NCI-H128 (cell line): ENCODE data around the gene TLL2.

Experiments
- DNase-seq: peaks from one replicate; lab custom pipeline; 2025; ENCODE audit not compliant: unreplicated experiment; lab: John Stamatoyannopoulos, UW

Gene TLL2

GRCh38 chr10:96431211-96431970 is 82.3 kb downstream of the TLL2 start:
- DNase-seq, result no peak

- no peak for DNase-seq
These were observed 86.4 kb downstream of the TLL2 start for GRCh38 chr10:96427291-96427690.

- DNase-seq, result no peak
These were observed 91.2 kb downstream of the TLL2 start for GRCh38 chr10:96422525-96422924.

- no peak for DNase-seq
These were observed 91.7 kb downstream of the TLL2 start for GRCh38 chr10:96421995-96422394.

GRCh38 chr10:96420228-96421009 is 93.3 kb downstream of the TLL2 start:
- DNase-seq, result no peak

GRCh38 chr10:96419351-96419750 is 94.4 kb downstream of the TLL2 start:
- no peak for DNase-seq

- DNase-seq, result no peak
These were observed 95.1 kb downstream of the TLL2 start for GRCh38 chr10:96418582-96418981.

- no peak for DNase-seq
These were observed 96.3 kb downstream of the TLL2 start for GRCh38 chr10:96417441-96417840.

- no peak for DNase-seq
These were observed 97.1 kb downstream of the TLL2 start for GRCh38 chr10:96416643-96417042.

- DNase-seq, result no peak
These were observed 97.7 kb downstream of the TLL2 start for GRCh38 chr10:96415891-96416554.

- DNase-seq, result no peak
These were observed 98.4 kb downstream of the TLL2 start for GRCh38 chr10:96415150-96415890.

- DNase-seq, result no peak
These were observed 99.4 kb downstream of the TLL2 start for GRCh38 chr10:96414303-96414702.

GRCh38 chr10:96413151-96413787 is 100.5 kb downstream of the TLL2 start:
- no peak for DNase-seq

- DNase-seq, result no peak
These were observed 101.9 kb downstream of the TLL2 start for GRCh38 chr10:96411716-96412320.

- DNase-seq, result no peak
These were observed 103.4 kb downstream of the TLL2 start for GRCh38 chr10:96410296-96410695.

GRCh38 chr10:96408201-96408600 is 105.5 kb downstream of the TLL2 start:
- DNase-seq, result no peak

- DNase-seq, result no peak
These were observed 106.1 kb downstream of the TLL2 start for GRCh38 chr10:96407560-96408069.

- DNase-seq, result no peak
These were observed 107.6 kb downstream of the TLL2 start for GRCh38 chr10:96406091-96406490.

GRCh38 chr10:96402417-96403305 is 111.1 kb downstream of the TLL2 start:
- no peak for DNase-seq
